ENCODE measurements around the gene VAX1. TPM values are rescaled to one million over a fixed set of nuclear protein-coding genes. Genes with fewer than 3 reads are reported as not detected.
"Not testable (repeated sequence)": the region's sequence is repeated elsewhere in the genome, so short reads cannot be mapped to it uniquely, and the experiment has no call there.

Gene VAX1
- total RNA-seq, 4 donors from 2014 or later: not detected

DNA sequence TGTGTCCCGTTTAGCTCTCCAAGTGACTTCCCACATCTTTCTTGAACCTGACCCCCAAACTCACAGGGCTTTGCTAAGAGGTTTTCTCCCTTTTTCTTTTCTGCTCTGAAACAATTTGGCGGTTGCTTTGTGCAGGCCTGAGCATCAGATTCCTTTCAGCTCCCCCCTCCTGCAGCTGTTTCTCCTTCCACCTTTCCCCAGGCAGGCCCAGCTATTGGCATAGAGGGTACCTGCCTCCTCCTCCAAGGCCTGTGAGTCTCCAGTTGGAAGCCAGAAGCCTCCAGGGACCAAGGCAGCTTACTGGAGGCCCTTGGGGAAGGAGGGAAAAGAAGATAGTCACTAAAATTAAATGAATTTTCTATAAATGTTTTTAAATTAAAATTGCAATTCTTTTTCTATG lies 7.7 kb downstream of the VAX1 start:
- Histone ChIP-seq H3K27me3 (peaks cover 3 to 85% of the 10 kb centered on the region in 2 donors), H3K27ac (no peak overlapping the region), H3K36me3 (no peaks in the 10 kb centered on the region), H3K4me1 (peaks cover 0 to 38% (median 14%) of the 10 kb centered on the region in 4 donors), H3K4me3 (no peak overlapping the region), H3K9me3 (no peaks in the 10 kb centered on the region)
- DNase-seq (ENCODE audit: low spot score in 2 of 2): no peak
- TF ChIP-seq CTCF (IDR thresholded peaks at IDR 0.05) (no peak), EP300 (IDR thresholded peaks at IDR 0.05) (no peak), POLR2A (IDR thresholded peaks at IDR 0.05) (no peak)
- WGBS, 2 donors: 93% methylated on average over 2 of the region's 2 CpGs

GRCh38 chr10:117126645-117127044 lies 11.4 kb downstream of the VAX1 start:
- not testable (repeated sequence) for H3K4me3 ChIP-seq; H3K4me1 ChIP-seq; H3K27ac ChIP-seq; DNase-seq (ENCODE audit: low spot score in 2 of 2); H3K9me3 ChIP-seq; H3K36me3 ChIP-seq
- whole genome bisulfite sequencing, 2 donors: 94 to 95% methylated on average over 14 to 15 of the region's 23 CpGs
- peaks cover 3 to 51% of the 10 kb centered on the region in 2 donors for H3K27me3 ChIP-seq

DNA sequence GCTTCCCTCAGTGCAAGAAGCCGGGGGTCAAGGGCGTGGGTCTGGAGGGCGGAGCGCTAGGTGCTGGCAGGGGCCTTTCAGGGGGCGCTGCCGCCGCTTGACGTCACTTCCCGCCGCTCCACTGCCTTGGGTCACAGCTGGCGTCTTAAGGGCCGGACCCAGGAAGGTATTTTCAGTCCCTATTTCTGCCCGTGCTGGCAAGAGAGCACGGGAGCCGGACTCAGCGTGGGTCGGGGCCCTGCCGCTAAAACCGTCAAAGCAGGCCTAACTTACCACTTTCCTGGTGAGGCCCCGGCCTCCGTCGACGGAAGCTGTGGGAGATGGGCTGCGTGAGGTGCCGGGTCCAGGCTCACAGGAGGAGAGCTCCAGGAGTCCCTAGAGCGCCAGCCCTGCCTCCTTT lies 12.0 kb downstream of the VAX1 start:
- H3K9me3 ChIP-seq: peaks cover 0 to 7% (median 0%) of the 10 kb centered on the region in 4 donors
- DNase-seq (ENCODE audit: low spot score in 2 of 2): no peak
- peaks cover 3 to 44% of the 10 kb centered on the region in 2 donors for H3K27me3 ChIP-seq
- H3K4me1 ChIP-seq: peaks cover 0 to 1% (median under 1%) of the 10 kb centered on the region in 4 donors
- H3K4me3 ChIP-seq: no peak overlapping the region
- H3K27ac ChIP-seq: no peak overlapping the region
- WGBS, 2 donors: 76 to 79% methylated on average over 26 of the region's 26 CpGs
- TF ChIP-seq EP300 (IDR thresholded peaks at IDR 0.05) (no peak), CTCF (IDR thresholded peaks at IDR 0.05) (no peak), POLR2A (IDR thresholded peaks at IDR 0.05) (no peak)
- H3K36me3 ChIP-seq: no peaks in the 10 kb centered on the region

DNA sequence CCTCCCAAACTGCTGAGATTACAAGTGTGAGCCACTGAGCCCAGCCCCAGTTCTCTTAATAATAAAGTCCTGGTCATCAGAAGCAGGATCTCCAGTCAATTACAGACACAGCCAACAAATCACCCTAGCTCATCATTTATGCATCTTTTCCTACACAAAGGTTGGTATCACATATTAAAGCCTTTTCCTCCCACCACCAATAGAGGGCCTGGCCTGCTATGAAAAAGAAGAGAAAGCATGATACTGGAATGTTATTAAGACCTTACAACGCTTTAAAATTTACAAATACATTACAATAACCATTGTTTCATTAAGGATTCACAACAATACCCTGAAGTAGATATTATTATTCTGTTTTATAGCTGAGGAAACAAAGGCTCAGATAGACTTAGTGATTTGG lies 25.9 kb downstream of the VAX1 start:
- Histone ChIP-seq H3K27me3 (peaks cover 0 to 3% of the 10 kb centered on the region in 2 donors), H3K4me1 (no peaks in the 10 kb centered on the region), H3K4me3 (no peak overlapping the region), H3K9me3 (no peaks in the 10 kb centered on the region), H3K36me3 (no peaks in the 10 kb centered on the region), H3K27ac (no peak overlapping the region)
- TF ChIP-seq CTCF (IDR thresholded peaks at IDR 0.05) (peak in 1 of 5 experiments; percentile 8), EP300 (IDR thresholded peaks at IDR 0.05) (no peak), POLR2A (IDR thresholded peaks at IDR 0.05) (no peak)
- WGBS, 2 donors: 36 to 37% methylated on average over 1 of the region's 1 CpG
- DNase-seq (ENCODE audit: low spot score in 2 of 2): no peak

DNA sequence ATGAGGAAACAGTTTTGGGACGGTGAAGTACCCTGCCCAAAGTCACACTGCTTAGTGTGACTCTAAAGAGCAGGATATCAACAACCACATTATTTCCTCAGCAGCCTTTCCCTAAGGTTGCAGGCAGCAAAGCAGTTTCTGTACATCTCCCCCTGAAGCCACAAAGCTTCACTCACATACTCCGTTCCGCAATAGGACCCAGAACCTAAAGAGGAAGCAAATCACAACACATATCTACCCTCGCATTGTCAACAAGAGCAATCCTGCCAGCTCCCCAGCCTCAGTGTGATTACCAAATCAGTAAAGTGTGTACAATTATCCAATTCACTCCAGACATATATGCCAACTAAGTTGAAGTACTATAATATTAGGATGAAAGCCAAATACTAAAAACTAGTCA lies 30.8 kb downstream of the VAX1 start:
- Histone ChIP-seq H3K4me3 (no peak overlapping the region), H3K27me3 (no peaks in the 10 kb centered on the region), H3K4me1 (no peaks in the 10 kb centered on the region), H3K9me3 (no peaks in the 10 kb centered on the region), H3K27ac (no peak overlapping the region), H3K36me3 (no peaks in the 10 kb centered on the region)
- WGBS, 2 donors: 61% methylated on average over 4 of the region's 4 CpGs
- DNase-seq (ENCODE audit: low spot score in 2 of 2): no peak
- TF ChIP-seq EP300 (IDR thresholded peaks at IDR 0.05): no peak

DNA sequence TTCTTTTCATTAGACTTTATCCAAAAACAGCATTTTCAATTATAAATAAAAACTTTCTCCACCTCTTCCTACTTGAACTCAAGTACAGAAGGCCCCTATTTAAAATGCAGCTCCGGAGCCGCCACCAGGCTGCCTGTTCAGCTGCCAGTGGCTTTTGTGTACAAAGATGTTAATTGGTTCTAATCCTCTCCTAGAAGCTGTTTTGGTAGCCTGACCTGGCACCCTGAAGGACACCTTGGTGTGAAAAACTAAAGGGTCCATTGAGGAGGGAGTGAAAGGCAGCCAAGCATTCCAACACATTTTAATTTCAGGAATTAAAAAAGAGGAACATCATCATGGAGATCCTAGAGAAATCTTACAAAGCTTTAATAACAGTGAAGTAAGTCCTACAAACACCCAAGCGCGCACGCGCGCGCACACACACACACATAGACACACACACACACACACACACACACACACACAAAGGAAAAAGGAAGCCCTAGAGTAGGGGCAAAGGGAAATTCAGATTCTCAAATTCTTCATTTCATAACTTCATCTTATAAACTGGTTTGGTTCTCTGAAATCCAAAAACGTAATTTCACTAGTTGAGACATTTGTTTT lies 41.4 kb downstream of the VAX1 start:
- no peak for DNase-seq (ENCODE audit: low spot score in 2 of 2)
- H3K4me1 ChIP-seq: no peaks in the 10 kb centered on the region
- TF ChIP-seq CTCF (IDR thresholded peaks at IDR 0.05) (no peak), POLR2A (IDR thresholded peaks at IDR 0.05) (no peak), EP300 (IDR thresholded peaks at IDR 0.05) (no peak)
- no peak overlapping the region for H3K4me3 ChIP-seq
- H3K27ac ChIP-seq: no peak overlapping the region
- no peaks in the 10 kb centered on the region for H3K9me3 ChIP-seq
- H3K36me3 ChIP-seq: no peaks in the 10 kb centered on the region
- H3K27me3 ChIP-seq: no peaks in the 10 kb centered on the region
- WGBS, 2 donors: 78 to 80% methylated on average over 9 of the region's 9 CpGs

Data from tibial nerve (tissue), 4 donors.